Measurements from ENCODE around the gene MYL3.
A peak's percentile ranks its signal among the peaks of the same experiment; 100 is the strongest.

DNA sequence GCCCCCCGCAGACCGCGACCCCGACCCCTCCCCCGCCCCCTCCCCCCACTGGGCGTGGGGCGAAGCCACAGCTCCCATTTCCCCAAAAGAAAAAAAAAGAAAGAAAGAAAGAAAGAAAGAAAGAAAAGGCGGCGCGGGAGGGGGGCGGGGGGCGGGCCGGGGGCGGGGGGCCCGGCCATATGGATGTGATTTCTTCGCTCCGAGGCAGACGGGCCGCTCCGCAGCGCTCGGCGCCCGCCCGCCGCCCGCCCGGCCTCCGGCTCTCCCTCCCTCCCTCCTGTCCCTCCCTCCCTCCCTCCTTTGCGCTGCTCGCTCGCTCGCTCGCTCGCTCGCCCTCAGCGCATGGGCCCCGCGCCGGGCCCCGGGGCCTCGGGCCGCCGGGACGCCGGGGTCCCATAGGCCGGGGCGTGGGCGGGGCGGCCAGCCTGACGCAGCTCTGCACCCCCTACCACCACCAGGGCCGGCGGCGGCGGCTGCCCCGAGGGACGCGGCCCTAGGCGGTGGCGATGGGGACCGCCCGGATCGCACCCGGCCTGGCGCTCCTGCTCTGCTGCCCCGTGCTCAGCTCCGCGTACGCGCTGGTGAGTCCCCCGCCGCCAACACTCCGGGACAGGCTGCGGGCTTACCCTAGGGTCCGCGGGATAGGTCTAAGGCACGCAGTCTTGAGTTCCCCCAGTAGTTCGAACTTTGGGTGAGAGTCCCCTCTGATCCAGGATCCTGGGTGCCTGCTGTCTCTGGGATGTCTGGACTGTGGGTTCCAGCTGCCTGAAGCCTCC is 20.0 kb upstream of the MYL3 start:
- TF ChIP-seq, protein P1, sequence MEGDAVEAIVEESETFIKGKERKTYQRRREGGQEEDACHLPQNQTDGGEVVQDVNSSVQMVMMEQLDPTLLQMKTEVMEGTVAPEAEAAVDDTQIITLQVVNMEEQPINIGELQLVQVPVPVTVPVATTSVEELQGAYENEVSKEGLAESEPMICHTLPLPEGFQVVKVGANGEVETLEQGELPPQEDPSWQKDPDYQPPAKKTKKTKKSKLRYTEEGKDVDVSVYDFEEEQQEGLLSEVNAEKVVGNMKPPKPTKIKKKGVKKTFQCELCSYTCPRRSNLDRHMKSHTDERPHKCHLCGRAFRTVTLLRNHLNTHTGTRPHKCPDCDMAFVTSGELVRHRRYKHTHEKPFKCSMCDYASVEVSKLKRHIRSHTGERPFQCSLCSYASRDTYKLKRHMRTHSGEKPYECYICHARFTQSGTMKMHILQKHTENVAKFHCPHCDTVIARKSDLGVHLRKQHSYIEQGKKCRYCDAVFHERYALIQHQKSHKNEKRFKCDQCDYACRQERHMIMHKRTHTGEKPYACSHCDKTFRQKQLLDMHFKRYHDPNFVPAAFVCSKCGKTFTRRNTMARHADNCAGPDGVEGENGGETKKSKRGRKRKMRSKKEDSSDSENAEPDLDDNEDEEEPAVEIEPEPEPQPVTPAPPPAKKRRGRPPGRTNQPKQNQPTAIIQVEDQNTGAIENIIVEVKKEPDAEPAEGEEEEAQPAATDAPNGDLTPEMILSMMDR (conservative IDR thresholded peaks at IDR 0.05; ENCODE audit: low read depth in 2 of 2), result no peak
- no peak for TF ChIP-seq POLR2AphosphoS5 (IDR thresholded peaks at IDR 0.05; ENCODE audit: low read depth)
- TF ChIP-seq, protein P2, sequence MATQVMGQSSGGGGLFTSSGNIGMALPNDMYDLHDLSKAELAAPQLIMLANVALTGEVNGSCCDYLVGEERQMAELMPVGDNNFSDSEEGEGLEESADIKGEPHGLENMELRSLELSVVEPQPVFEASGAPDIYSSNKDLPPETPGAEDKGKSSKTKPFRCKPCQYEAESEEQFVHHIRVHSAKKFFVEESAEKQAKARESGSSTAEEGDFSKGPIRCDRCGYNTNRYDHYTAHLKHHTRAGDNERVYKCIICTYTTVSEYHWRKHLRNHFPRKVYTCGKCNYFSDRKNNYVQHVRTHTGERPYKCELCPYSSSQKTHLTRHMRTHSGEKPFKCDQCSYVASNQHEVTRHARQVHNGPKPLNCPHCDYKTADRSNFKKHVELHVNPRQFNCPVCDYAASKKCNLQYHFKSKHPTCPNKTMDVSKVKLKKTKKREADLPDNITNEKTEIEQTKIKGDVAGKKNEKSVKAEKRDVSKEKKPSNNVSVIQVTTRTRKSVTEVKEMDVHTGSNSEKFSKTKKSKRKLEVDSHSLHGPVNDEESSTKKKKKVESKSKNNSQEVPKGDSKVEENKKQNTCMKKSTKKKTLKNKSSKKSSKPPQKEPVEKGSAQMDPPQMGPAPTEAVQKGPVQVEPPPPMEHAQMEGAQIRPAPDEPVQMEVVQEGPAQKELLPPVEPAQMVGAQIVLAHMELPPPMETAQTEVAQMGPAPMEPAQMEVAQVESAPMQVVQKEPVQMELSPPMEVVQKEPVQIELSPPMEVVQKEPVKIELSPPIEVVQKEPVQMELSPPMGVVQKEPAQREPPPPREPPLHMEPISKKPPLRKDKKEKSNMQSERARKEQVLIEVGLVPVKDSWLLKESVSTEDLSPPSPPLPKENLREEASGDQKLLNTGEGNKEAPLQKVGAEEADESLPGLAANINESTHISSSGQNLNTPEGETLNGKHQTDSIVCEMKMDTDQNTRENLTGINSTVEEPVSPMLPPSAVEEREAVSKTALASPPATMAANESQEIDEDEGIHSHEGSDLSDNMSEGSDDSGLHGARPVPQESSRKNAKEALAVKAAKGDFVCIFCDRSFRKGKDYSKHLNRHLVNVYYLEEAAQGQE (IDR thresholded peaks at IDR 0.05; ENCODE audit: unreplicated experiment), result no peak
- TF ChIP-seq EZH2 (IDR thresholded peaks at IDR 0.05; ENCODE audit: low read depth, unreplicated experiment), result peak; percentile 85
- TF ChIP-seq EZH2phosphoT487 (IDR thresholded peaks at IDR 0.05; ENCODE audit: unreplicated experiment), result peak; percentile 74
- no peak for TF ChIP-seq CREB1 (CRISPR knock-in tag; IDR thresholded peaks at IDR 0.05; ENCODE audit: low read depth)
- no peak for TF ChIP-seq JUNB (IDR thresholded peaks at IDR 0.05; ENCODE audit: unreplicated experiment)
- TF ChIP-seq, protein P3, sequence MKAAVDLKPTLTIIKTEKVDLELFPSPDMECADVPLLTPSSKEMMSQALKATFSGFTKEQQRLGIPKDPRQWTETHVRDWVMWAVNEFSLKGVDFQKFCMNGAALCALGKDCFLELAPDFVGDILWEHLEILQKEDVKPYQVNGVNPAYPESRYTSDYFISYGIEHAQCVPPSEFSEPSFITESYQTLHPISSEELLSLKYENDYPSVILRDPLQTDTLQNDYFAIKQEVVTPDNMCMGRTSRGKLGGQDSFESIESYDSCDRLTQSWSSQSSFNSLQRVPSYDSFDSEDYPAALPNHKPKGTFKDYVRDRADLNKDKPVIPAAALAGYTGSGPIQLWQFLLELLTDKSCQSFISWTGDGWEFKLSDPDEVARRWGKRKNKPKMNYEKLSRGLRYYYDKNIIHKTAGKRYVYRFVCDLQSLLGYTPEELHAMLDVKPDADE (IDR thresholded peaks at IDR 0.05), result no peak
- no peak for TF ChIP-seq NANOG (IDR thresholded peaks at IDR 0.05; ENCODE audit: borderline replicate concordance)
- no peak for TF ChIP-seq STAT1 (IDR thresholded peaks at IDR 0.05; ENCODE audit: unreplicated experiment)
